ENCODE results near the gene DIAPH2. TPM values are rescaled to one million over a fixed set of nuclear protein-coding genes. Genes with fewer than 3 reads are reported as not detected.

Gene DIAPH2
- total RNA-seq, 1 experiment from 2014 or later = 10.9 TPM

DNA sequence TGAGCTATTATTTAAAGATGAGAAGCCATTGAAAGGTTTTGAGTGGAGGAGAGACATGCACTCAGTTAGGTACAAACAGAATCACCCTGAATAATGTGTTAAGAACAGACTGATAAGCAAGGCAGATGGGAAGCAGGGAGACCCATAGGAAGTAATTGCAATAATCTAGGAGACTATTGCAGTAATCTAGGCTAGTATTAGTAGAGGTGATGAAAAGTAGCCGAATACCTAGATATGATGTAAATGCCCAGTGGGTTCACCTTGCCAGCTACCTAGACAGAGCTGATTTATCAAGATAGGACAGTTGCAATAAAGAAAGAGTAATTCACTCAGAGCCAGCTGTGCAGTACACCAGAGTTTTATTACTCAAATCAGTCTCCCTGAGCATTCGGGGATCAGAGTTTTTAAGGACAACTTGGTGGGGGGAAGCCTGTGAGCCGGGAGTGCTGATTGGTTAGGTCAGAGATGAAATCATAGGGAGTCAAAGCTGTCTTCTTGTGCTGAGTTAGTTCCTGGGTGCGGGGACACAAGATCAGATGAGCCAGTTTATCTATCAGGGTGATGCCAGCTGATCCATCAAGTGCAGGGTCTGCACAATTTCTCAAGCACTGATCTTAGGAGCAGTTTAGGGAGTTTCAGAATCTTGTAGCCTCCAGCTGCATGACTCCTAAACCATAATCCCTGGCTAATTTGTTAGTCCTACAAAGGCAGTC, 626.6 kb downstream of the DIAPH2 start:
- Histone ChIP-seq H3K79me2 (ENCODE audit: insufficient read depth, low read length) (no peaks in the 10 kb centered on the region), H3K9ac (ENCODE audit: low read length) (no peak overlapping the region), H3K27ac (ENCODE audit: low read depth, low read length) (no peak overlapping the region), H3K9me3 (ENCODE audit: control insufficient read depth in 1 of 2, insufficient read depth in 1 of 2, low read depth in 1 of 2, low read length in 2 of 2) (no peaks in the 10 kb centered on the region), H3K4me1 (ENCODE audit: control insufficient read depth in 1 of 2, insufficient read depth in 2 of 2, low read length in 2 of 2) (no peaks in the 10 kb centered on the region; a peak in 1 of 4 replicates), H3K4me3 (replicated peaks in 1 of 2; ENCODE audit: low read depth in 1 of 2, low read length in 2 of 2) (no peak overlapping the region), H3K9me2 (ENCODE audit: insufficient read depth) (no peaks in the 10 kb centered on the region), H4K20me1 (ENCODE audit: insufficient read depth) (no peaks in the 10 kb centered on the region), H3K36me3 (ENCODE audit: control insufficient read depth in 1 of 2, insufficient read depth in 2 of 2, low read length in 2 of 2) (no peaks in the 10 kb centered on the region), H2AFZ (ENCODE audit: low read depth, low read length, poor library complexity, severe bottlenecking) (no peak overlapping the region), H3K27me3 (ENCODE audit: insufficient read depth, low read length) (no peaks in the 10 kb centered on the region), H3K4me2 (ENCODE audit: low read length) (no peak overlapping the region)
- DNase-seq (ENCODE audit: low read depth, low spot score) (no peak), ATAC-seq (no peak)
- intact Hi-C loops (cut with micrococcal nuclease) = no loop called here
- ChIA-PET CTCF (no interaction called here), POLR2A (no interaction called here), RAD21 (ENCODE audit: low non-redundant PET in 1 of 2, low total read pairs in 2 of 2, uncharacterized antibody in 2 of 2, unreplicated experiment in 2 of 2) (no interaction called here)
- TF ChIP-seq YY1 (IDR thresholded peaks at IDR 0.05; ENCODE audit: extremely low read depth, insufficient replicate concordance, low read depth, low read length) (no peak), POLR2A (IDR thresholded peaks at IDR 0.05; ENCODE audit: borderline replicate concordance, extremely low read depth, insufficient read depth, insufficient read length) (no peak), EZH2 (IDR thresholded peaks at IDR 0.05) (no peak), RAD21 (IDR thresholded peaks at IDR 0.05; ENCODE audit: low read depth) (no peak), EZH2phosphoT487 (IDR thresholded peaks at IDR 0.05; ENCODE audit: borderline replicate concordance) (no peak), SIN3A (IDR thresholded peaks at IDR 0.05; ENCODE audit: low read depth) (no peak), SP1 (IDR thresholded peaks at IDR 0.05; ENCODE audit: low read depth) (no peak)
- TF ChIP-seq, protein P1, sequence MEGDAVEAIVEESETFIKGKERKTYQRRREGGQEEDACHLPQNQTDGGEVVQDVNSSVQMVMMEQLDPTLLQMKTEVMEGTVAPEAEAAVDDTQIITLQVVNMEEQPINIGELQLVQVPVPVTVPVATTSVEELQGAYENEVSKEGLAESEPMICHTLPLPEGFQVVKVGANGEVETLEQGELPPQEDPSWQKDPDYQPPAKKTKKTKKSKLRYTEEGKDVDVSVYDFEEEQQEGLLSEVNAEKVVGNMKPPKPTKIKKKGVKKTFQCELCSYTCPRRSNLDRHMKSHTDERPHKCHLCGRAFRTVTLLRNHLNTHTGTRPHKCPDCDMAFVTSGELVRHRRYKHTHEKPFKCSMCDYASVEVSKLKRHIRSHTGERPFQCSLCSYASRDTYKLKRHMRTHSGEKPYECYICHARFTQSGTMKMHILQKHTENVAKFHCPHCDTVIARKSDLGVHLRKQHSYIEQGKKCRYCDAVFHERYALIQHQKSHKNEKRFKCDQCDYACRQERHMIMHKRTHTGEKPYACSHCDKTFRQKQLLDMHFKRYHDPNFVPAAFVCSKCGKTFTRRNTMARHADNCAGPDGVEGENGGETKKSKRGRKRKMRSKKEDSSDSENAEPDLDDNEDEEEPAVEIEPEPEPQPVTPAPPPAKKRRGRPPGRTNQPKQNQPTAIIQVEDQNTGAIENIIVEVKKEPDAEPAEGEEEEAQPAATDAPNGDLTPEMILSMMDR (IDR thresholded peaks at IDR 0.05 in 2 of 3, conservative IDR thresholded peaks at IDR 0.05 in 1 of 3; ENCODE audit: borderline replicate concordance in 1 of 3, insufficient read depth in 1 of 3, low read depth in 2 of 3, low read length in 2 of 3) = no peak
- BruUV-seq (replicated peaks) = no TSS peak

Data from HCT116 (cell line).